ENCODE results near the gene HGFAC. TPM values are rescaled to one million over a fixed set of nuclear protein-coding genes. Genes with fewer than 3 reads are reported as not detected.

Gene HGFAC
- total and polyA plus RNA-seq, 2 of the 13 experiments (the other 11 are each of a cell fraction or from before 2014, with no cell fraction given), result 8.5 to 63.6 TPM

GRCh38 chr4:3493720-3494461, 52.1 kb downstream of the HGFAC start:
- TF ChIP-seq ZNF883 (CRISPR knock-in tag; IDR thresholded peaks at IDR 0.05; ENCODE audit: not compliant biosample characterization) (no peak), BORCS8-MEF2B (CRISPR knock-in tag; IDR thresholded peaks at IDR 0.05) (no peak), ZNF687 (CRISPR knock-in tag; IDR thresholded peaks at IDR 0.05) (peak; percentile 27), LCORL (IDR thresholded peaks at IDR 0.05) (no peak), LCORL (CRISPR knock-in tag; IDR thresholded peaks at IDR 0.05) (no peak), ZNF605 (CRISPR knock-in tag; IDR thresholded peaks at IDR 0.05) (no peak), UBTF (CRISPR knock-in tag; IDR thresholded peaks at IDR 0.05) (peak; percentile 48), MAX (IDR thresholded peaks at IDR 0.05) (no peak)
- H2AFZ ChIP-seq (ENCODE audit: low read length), result no peak overlapping the region
- POLR2A ChIA-PET, result no interaction called here
- no peak overlapping the region for H3K27ac ChIP-seq (ENCODE audit: extremely low read length, insufficient read depth, low read length)
- BruUV-seq (replicated peaks), result no TSS peak
- peak overlapping the region in 1 of 3 experiments; percentile 10; a peak in 1 of 6 replicates for H3K4me3 ChIP-seq (replicated peaks in 1 of 3; ENCODE audit: insufficient read depth in 1 of 3, low read depth in 2 of 3, low read length in 3 of 3)
- no peak for DNase-seq (ENCODE audit: low spot score)
- no peaks in the 10 kb centered on the region for H3K36me3 ChIP-seq (replicated peaks in 1 of 2; ENCODE audit: control insufficient read depth in 1 of 2, insufficient read depth in 2 of 2, low read length in 2 of 2)
- CTCF ChIA-PET (ENCODE audit: low intra/inter-chr PET ratio, low total read pairs), result no interaction called here
- in situ Hi-C loops (cut with HindIII; ENCODE audit: extremely low pct_ligation_motif_present, low pct_unique_long_range_greater_than_20kb), result no loop called here
- 49% methylated on average over 3 of the region's 20 CpGs for WGBS (ENCODE audit: low lambda C conversion rate)
- H3K9me3 ChIP-seq (ENCODE audit: low read length), result no peaks in the 10 kb centered on the region
- intact Hi-C loops (cut with micrococcal nuclease; ENCODE audit: unreplicated experiment), result no loop called here
- peak overlapping the region; percentile 18; the same call in 1 of the 2 replicates for H3K4me2 ChIP-seq (ENCODE audit: low read depth, low read length)
- peaks cover 28% of the 10 kb centered on the region for H3K4me1 ChIP-seq (ENCODE audit: insufficient read depth, low read length)
- H3K79me2 ChIP-seq (ENCODE audit: insufficient read depth, low read length), result no peaks in the 10 kb centered on the region
- H4K20me1 ChIP-seq (ENCODE audit: insufficient read depth, low read length), result peaks cover 3% of the 10 kb centered on the region; the same call in 1 of the 2 replicates
- peak; percentile 52 for ATAC-seq
- no peak for FAIRE-seq
- no peak overlapping the region for H3K9ac ChIP-seq (ENCODE audit: insufficient read depth, low read depth, low read length)
- H3K27me3 ChIP-seq (ENCODE audit: control insufficient read depth in 1 of 2, insufficient read depth in 2 of 2, low read length in 2 of 2), result peaks cover 18 to 65% of the 10 kb centered on the region in 2 experiments

Data from HepG2 (cell line).